Tibial nerve (tissue), 3 donors: ENCODE results near the gene NYNRIN.

Experiments
- POLR2A ChIP-seq, 2 donors: fragments of 450-650 bp; IDR thresholded peaks; one replicate each; pipeline ENCODE4 v1.6.1; 2017; ENCODE audit warnings: antibody characterized with exemption in 2 of 2, mild to moderate bottlenecking in 2 of 2, moderate library complexity in 2 of 2
- TF ChIP-seq, protein P1 (sequence below), 5 experiments: fragments of 200-600 bp in 3 of 5; fragments of 450-650 bp in 2 of 5; sonication (generic) in 3 of 5; IDR thresholded peaks; one replicate each; pipeline ENCODE4 v1.5.1; 2016 to 2019; ENCODE audit warnings: antibody characterized with exemption in 5 of 5, mild to moderate bottlenecking in 3 of 5, moderate library complexity in 2 of 5

DNA sequence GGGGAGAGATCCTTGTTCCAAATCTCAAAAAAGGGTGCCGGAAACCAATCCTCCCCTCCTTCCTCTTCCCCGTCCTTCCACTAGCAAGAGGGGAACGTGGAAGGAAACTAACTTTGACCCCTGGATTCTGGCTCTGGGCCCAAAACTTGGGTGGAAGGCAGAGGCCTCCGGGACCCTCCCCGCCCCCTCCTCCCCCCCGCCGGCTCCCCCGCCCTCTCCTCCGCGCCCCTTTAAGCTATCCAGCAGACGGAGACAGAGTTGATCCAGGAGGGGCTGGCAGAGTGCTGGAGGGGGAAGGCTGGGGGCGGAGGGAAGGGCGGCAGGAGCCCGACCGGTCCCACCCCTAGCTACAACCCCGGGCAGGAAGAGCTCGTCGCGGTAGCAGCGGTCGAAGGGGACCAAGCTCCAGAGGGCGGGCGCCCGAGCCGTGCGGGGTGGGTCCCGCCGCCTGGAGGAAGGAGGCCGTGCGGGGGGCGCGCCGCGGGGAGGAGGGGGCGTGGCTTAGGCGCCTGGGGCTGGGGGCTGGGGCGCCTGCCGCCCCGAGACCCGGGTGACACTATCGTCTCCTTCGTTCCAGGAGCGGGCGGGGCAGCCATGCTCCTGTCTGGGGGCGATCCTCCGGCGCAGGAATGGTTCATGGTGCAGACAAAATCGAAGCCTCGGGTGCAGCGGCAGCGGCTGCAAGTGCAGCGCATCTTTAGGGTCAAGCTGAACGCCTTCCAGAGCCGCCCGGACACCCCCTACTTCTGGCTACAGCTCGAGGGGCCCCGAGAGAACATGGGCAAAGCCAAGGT lies at the start of gene NYNRIN:
- TF ChIP-seq, protein P1, sequence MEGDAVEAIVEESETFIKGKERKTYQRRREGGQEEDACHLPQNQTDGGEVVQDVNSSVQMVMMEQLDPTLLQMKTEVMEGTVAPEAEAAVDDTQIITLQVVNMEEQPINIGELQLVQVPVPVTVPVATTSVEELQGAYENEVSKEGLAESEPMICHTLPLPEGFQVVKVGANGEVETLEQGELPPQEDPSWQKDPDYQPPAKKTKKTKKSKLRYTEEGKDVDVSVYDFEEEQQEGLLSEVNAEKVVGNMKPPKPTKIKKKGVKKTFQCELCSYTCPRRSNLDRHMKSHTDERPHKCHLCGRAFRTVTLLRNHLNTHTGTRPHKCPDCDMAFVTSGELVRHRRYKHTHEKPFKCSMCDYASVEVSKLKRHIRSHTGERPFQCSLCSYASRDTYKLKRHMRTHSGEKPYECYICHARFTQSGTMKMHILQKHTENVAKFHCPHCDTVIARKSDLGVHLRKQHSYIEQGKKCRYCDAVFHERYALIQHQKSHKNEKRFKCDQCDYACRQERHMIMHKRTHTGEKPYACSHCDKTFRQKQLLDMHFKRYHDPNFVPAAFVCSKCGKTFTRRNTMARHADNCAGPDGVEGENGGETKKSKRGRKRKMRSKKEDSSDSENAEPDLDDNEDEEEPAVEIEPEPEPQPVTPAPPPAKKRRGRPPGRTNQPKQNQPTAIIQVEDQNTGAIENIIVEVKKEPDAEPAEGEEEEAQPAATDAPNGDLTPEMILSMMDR (IDR thresholded peaks at IDR 0.05) = no peak
- TF ChIP-seq POLR2A (IDR thresholded peaks at IDR 0.05) = no peak
